CD4-positive, alpha-beta T cell treated with Interferon gamma for 1 hour (primary cell): Measurements from ENCODE around the gene ADPRM.

Experiments used
- DNase-seq: peaks from one replicate; pipeline ENCODE4 v3.0.0-alpha.2; 2020

ADPRM gene

DNA sequence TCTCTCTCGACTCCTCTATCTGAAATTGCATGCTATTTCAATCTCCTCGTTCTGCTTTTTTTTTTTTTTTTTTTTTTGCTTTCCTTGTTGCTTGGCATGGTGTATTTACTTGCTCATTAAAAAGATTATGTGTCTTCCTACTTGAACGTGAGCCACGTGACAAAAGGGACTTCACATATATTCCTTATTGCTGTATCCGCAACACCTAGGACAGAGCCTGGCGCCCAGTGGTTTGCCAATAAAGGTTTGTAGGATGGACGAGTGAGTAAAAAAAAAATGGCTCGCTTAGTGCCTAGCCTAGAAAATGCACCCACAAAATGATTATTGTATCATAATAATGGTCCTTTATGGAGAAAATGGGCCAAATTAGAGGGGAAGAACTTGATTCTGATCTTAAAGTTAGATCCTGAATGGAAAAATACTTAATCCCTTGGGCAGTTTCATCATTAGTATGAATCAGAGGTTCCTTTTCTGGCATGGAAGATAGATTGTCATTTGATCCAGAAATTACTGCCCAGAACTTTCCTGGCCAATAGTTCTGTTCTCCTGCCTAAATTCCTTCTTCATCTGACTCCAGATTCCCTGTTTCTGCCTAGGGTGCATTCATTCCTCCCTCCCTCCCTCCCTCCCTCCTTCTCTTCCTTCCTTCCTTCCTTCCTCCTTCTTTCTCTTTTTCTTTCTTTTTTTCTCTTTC, 46.1 kb downstream of the ADPRM start:
- no peak for DNase-seq

- DNase-seq, result no peak
Measured at GRCh38 chr17:10744501-10745000, 47.2 kb downstream of the ADPRM start.

- no peak for DNase-seq
Measured at GRCh38 chr17:10745231-10745630, 47.8 kb downstream of the ADPRM start.

GRCh38 chr17:10748531-10749181, 51.3 kb downstream of the ADPRM start:
- DNase-seq, result no peak

DNA sequence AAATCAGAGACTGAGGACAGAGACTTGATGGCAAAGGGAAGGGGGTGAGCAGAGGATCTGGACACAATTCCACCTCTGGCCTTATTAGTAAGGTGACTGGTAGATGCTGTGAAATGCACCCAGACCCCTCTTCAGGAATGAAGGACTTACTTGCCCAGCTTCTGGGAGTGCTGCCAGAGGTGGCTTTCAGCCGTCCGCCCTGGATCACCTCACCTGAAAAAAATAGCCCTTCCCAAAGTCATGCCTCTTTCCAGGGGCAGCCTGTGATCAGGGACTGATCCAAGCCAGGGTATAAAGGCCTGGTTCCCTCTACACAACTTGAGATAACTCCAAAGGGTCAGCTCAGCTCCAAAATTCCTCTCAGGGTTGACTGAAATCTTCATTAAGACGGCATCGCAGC, 52.8 kb downstream of the ADPRM start:
- DNase-seq, result no peak

- no peak for DNase-seq
Measured at GRCh38 chr17:10751563-10751962, 54.2 kb downstream of the ADPRM start.

DNA sequence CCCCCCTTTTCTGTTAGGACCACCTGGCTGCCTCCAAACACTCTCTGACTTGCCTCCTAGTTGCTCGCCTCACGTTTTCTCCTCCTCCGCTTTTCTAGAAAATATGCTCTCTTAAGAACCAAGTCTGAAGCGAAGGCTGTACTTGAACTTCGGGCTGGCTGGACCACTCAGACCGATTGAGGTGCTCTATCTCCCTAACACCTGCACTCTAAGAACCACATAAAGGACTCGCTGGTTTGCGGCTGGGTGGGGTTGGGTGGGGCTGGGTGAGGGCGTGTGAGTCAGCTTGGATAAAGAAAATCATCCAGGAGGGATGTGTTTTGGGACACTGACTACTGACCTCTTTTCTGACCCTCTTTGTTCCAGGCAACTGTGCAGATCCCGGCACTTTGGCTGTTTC, 55.3 kb downstream of the ADPRM start:
- no peak for DNase-seq

GRCh38 chr17:10754109-10754508, 56.7 kb downstream of the ADPRM start:
- no peak for DNase-seq

GRCh38 chr17:10754861-10755591, 57.6 kb downstream of the ADPRM start:
- DNase-seq, result no peak

DNA sequence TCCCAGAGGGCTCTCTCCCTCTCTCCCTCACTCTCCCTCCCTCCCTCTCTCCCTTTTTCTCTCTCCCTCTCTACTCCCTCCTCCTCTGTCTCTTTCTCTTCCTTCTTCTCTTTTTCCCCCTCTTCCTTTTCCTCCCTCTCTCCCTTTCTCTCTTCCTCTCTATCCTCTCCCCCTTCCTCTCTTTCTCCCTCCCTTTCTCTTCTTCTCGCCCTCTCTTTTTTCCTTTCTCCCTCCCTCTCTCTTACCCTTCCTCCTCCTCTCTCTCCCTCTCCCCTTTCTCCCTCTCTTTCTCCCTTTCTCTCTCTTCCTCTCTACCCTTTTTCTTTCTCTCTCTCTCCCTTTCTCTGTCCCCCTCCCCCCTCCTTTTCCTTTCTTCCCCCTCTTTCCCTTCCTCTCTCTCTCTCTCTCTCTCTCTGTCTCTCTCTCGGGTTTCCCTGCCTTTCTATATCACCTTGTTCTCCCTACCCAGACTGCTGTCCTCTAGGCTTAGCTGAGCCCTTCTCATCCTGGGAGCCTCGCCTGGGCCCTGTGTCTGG, 58.3 kb downstream of the ADPRM start:
- no peak for DNase-seq

- DNase-seq, result no peak
Measured at GRCh38 chr17:10756185-10756584, 58.8 kb downstream of the ADPRM start.

DNA sequence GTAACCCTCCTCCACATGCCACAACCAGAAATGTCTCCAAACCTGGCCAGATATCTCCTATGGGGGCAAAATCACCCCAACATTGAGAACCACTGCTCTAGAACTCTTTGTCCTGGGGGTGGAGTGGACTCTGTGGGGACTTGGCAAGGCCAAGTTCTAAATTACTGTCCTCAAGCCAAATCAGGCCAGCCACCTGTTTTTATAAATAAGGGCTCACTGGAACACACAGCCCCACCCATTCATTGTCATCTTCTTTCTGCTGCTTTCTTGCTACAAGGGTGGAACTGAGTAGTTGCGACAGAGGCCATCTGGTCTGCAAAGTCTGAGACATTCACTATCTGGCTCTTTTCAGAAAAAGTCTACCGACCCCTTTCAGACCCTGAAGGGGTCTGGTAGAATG, 59.2 kb downstream of the ADPRM start:
- no peak for DNase-seq

- no peak for DNase-seq
Measured at GRCh38 chr17:10757067-10757466, 59.7 kb downstream of the ADPRM start.

GRCh38 chr17:10757647-10758046, 60.3 kb downstream of the ADPRM start:
- no peak for DNase-seq

DNA sequence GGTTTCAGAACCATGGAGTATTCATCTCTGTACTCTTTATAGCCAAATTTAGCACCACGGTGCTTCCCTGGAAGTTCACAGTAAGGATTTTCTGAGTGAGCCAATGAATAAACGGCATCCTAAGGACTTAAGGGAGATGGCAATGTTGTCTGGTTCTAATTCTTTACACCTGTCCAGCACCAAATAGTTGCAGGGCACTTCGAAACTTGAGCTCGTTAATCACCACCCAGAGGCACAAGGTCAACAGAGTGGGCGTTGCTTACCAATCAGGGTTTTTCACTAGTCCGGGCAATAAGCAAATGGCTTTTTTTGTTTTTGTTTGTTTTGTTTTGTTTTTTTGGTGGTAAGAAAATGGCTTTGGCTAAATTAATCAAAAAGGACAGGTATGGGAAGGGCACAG, 60.7 kb downstream of the ADPRM start:
- no peak for DNase-seq
